Measurements from ENCODE around the gene PTPRK. TPM values are rescaled to one million over a fixed set of nuclear protein-coding genes. Genes with fewer than 3 reads are reported as not detected.
"Not testable (repeated sequence)": the region's sequence is repeated elsewhere in the genome, so short reads cannot be mapped to it uniquely, and the experiment has no call there.

The PTPRK gene
- total and polyA plus RNA-seq, 3 experiments from 2014 or later = 0.74 to 23.0 (median 21.3) TPM

- Mint-ChIP-seq H3K27ac (peak overlapping the region; percentile 88 to 99 (median 94)), H3K36me3 (peaks cover 0 to 4% (median 0%) of the 10 kb centered on the region in 3 donors), H3K9me3 (peaks cover 2 to 11% (median 6%) of the 10 kb centered on the region in 5 donors), H3K4me3 (peak overlapping the region; percentile 18 to 88 (median 73)), H3K27me3 (no peaks in the 10 kb centered on the region), H3K4me1 (peaks cover 57 to 72% (median 67%) of the 10 kb centered on the region in 3 donors)
- DNase-seq = no peak
- POLR2A ChIA-PET = interaction anchor here (0.6 to 2.6 kb wide), 15 partner anchors 9 to 100 kb away, joined by 3 to 18 read pairs (median 4); partner anchors contain the start of gene THEMIS
- H3K9me3 ChIP-seq (ENCODE audit: low read length) = peaks cover 6% of the 10 kb centered on the region
- peaks cover 45% of the 10 kb centered on the region for H3K4me1 ChIP-seq (ENCODE audit: insufficient read depth, low read length)
- H3K36me3 ChIP-seq (ENCODE audit: insufficient read depth, low read length) = no peaks in the 10 kb centered on the region
- CTCF ChIA-PET = interaction anchor here (0.6 to 2.1 kb wide), 10 partner anchors 10 to 80 kb away, joined by 3 to 15 read pairs (median 4); partner anchors contain the start of gene THEMIS
- H3K27me3 ChIP-seq (ENCODE audit: insufficient read depth, low read length, poor library complexity, severe bottlenecking) = no peaks in the 10 kb centered on the region
- peak overlapping the region; percentile 3 for H3K4me3 ChIP-seq (ENCODE audit: low read length)
- H3K27ac ChIP-seq (ENCODE audit: low read depth, low read length) = peak overlapping the region; percentile 38
These were observed 585.4 kb downstream of the PTPRK start for GRCh38 chr6:127934956-127935355.

GRCh38 chr6:127933852-127934840 is 586.3 kb downstream of the PTPRK start:
- Mint-ChIP-seq H3K4me1 (peaks cover 49 to 64% (median 60%) of the 10 kb centered on the region in 3 donors), H3K36me3 (peaks cover 0 to 4% (median 0%) of the 10 kb centered on the region in 3 donors), H3K27me3 (no peaks in the 10 kb centered on the region), H3K9me3 (peaks cover 2 to 11% (median 6%) of the 10 kb centered on the region in 5 donors), H3K27ac (peak overlapping the region; percentile 88 to 99 (median 94)), H3K4me3 (peak overlapping the region; percentile 18 to 88 (median 73))
- ChIA-PET CTCF (interaction anchor here (0.6 to 2.1 kb wide), 11 partner anchors 9 to 79 kb away, joined by 3 to 15 read pairs (median 4); partner anchors contain the start of gene THEMIS), POLR2A (interaction anchor here (0.6 to 2.6 kb wide), 13 partner anchors 10 to 100 kb away, joined by 3 to 18 read pairs (median 3); partner anchors contain the start of gene THEMIS)
- Histone ChIP-seq H3K9me3 (ENCODE audit: low read length) (peaks cover 6% of the 10 kb centered on the region), H3K27me3 (ENCODE audit: insufficient read depth, low read length, poor library complexity, severe bottlenecking) (no peaks in the 10 kb centered on the region), H3K27ac (ENCODE audit: low read depth, low read length) (peak overlapping the region; percentile 38), H3K36me3 (ENCODE audit: insufficient read depth, low read length) (no peaks in the 10 kb centered on the region), H3K4me1 (ENCODE audit: insufficient read depth, low read length) (peaks cover 41% of the 10 kb centered on the region), H3K4me3 (ENCODE audit: low read length) (peak overlapping the region; percentile 3)
- peak in 3 of 5 donors; percentile 68 to 79 (median 73) for DNase-seq

- ChIA-PET POLR2A (no interaction called here), CTCF (no interaction called here)
- H3K36me3 ChIP-seq (ENCODE audit: insufficient read depth, low read length) = no peaks in the 10 kb centered on the region
- H3K4me1 ChIP-seq (ENCODE audit: insufficient read depth, low read length) = peaks cover 33% of the 10 kb centered on the region
- no peak overlapping the region for H3K4me3 ChIP-seq (ENCODE audit: low read length)
- Mint-ChIP-seq H3K27me3 (no peaks in the 10 kb centered on the region), H3K27ac (peak overlapping the region; percentile 53 to 96 (median 88)), H3K4me1 (peaks cover 40 to 54% (median 50%) of the 10 kb centered on the region in 3 donors), H3K4me3 (peak overlapping the region in 1 of 7 donors; percentile 44), H3K36me3 (peaks cover 0 to 13% (median 0%) of the 10 kb centered on the region in 3 donors), H3K9me3 (peaks cover 6 to 17% (median 10%) of the 10 kb centered on the region in 5 donors)
- H3K27ac ChIP-seq (ENCODE audit: low read depth, low read length) = no peak overlapping the region
- H3K9me3 ChIP-seq (ENCODE audit: low read length) = peaks cover 6% of the 10 kb centered on the region
- H3K27me3 ChIP-seq (ENCODE audit: insufficient read depth, low read length, poor library complexity, severe bottlenecking) = no peaks in the 10 kb centered on the region
- no peak for DNase-seq
These were observed 587.3 kb downstream of the PTPRK start for GRCh38 chr6:127933137-127933536.

GRCh38 chr6:127932708-127933107 is 587.7 kb downstream of the PTPRK start:
- Histone ChIP-seq H3K27me3 (ENCODE audit: insufficient read depth, low read length, poor library complexity, severe bottlenecking) (no peaks in the 10 kb centered on the region), H3K27ac (ENCODE audit: low read depth, low read length) (no peak overlapping the region), H3K4me3 (ENCODE audit: low read length) (no peak overlapping the region), H3K9me3 (ENCODE audit: low read length) (peaks cover 6% of the 10 kb centered on the region), H3K4me1 (ENCODE audit: insufficient read depth, low read length) (peaks cover 29% of the 10 kb centered on the region), H3K36me3 (ENCODE audit: insufficient read depth, low read length) (no peaks in the 10 kb centered on the region)
- peaks cover 0 to 15% (median 0%) of the 10 kb centered on the region in 3 donors for H3K36me3 Mint-ChIP-seq
- peaks cover 7 to 17% (median 10%) of the 10 kb centered on the region in 5 donors for H3K9me3 Mint-ChIP-seq
- ChIA-PET CTCF (no interaction called here), POLR2A (no interaction called here)
- peak overlapping the region in 7 of 8 donors; percentile 53 to 96 (median 86) for H3K27ac Mint-ChIP-seq
- DNase-seq = no peak
- peak overlapping the region in 1 of 7 donors; percentile 44 for H3K4me3 Mint-ChIP-seq
- peaks cover 37 to 50% (median 46%) of the 10 kb centered on the region in 3 donors for H3K4me1 Mint-ChIP-seq
- H3K27me3 Mint-ChIP-seq = no peaks in the 10 kb centered on the region

- Mint-ChIP-seq H3K4me1 (peaks cover 39 to 44% (median 44%) of the 10 kb centered on the region in 3 donors), H3K9me3 (peaks cover 6 to 16% (median 8%) of the 10 kb centered on the region in 5 donors), H3K36me3 (peaks cover 0 to 20% (median 2%) of the 10 kb centered on the region in 3 donors)
- H3K27me3 ChIP-seq (ENCODE audit: insufficient read depth, low read length, poor library complexity, severe bottlenecking); H3K36me3 ChIP-seq (ENCODE audit: insufficient read depth, low read length); H3K27me3 Mint-ChIP-seq; H3K9me3 ChIP-seq (ENCODE audit: low read length); H3K4me3 Mint-ChIP-seq; H3K4me3 ChIP-seq (ENCODE audit: low read length); H3K27ac Mint-ChIP-seq; H3K27ac ChIP-seq (ENCODE audit: low read depth, low read length); DNase-seq: not testable (repeated sequence)
- peaks cover 39% of the 10 kb centered on the region for H3K4me1 ChIP-seq (ENCODE audit: insufficient read depth, low read length)
- POLR2A ChIA-PET = interaction anchor here (0.5 kb wide), 1 partner anchor 320 kb away, joined by 3 read pairs; no protein-coding TSS in a partner anchor
- CTCF ChIA-PET = interaction anchor here (0.7 to 1.6 kb wide), 2 partner anchors 9 to 20 kb away, joined by 3 read pairs; no protein-coding TSS in a partner anchor
These were observed 594.0 kb downstream of the PTPRK start for GRCh38 chr6:127926441-127926840.

GRCh38 chr6:127924440-127924839 is 596.0 kb downstream of the PTPRK start:
- Mint-ChIP-seq H3K4me3 (peak overlapping the region in 2 of 7 donors; percentile 2 to 3), H3K9me3 (peaks cover 6 to 14% (median 8%) of the 10 kb centered on the region in 5 donors), H3K27me3 (no peaks in the 10 kb centered on the region), H3K4me1 (peaks cover 55 to 64% (median 61%) of the 10 kb centered on the region in 3 donors), H3K36me3 (peaks cover 0 to 20% (median 2%) of the 10 kb centered on the region in 3 donors), H3K27ac (peak overlapping the region in 5 of 8 donors; percentile 6 to 43 (median 25))
- Histone ChIP-seq H3K4me1 (ENCODE audit: insufficient read depth, low read length) (peaks cover 59% of the 10 kb centered on the region), H3K9me3 (ENCODE audit: low read length) (no peaks in the 10 kb centered on the region), H3K27me3 (ENCODE audit: insufficient read depth, low read length, poor library complexity, severe bottlenecking) (no peaks in the 10 kb centered on the region), H3K27ac (ENCODE audit: low read depth, low read length) (no peak overlapping the region), H3K4me3 (ENCODE audit: low read length) (no peak overlapping the region), H3K36me3 (ENCODE audit: insufficient read depth, low read length) (no peaks in the 10 kb centered on the region)
- no peak for DNase-seq
- ChIA-PET CTCF (interaction anchor here (1.8 kb wide), 1 partner anchor 10 kb away, joined by 6 read pairs; no protein-coding TSS in a partner anchor), POLR2A (no interaction called here)

GRCh38 chr6:127924031-127924430 is 596.4 kb downstream of the PTPRK start:
- ChIA-PET POLR2A (no interaction called here), CTCF (interaction anchor here (1.8 kb wide), 1 partner anchor 10 kb away, joined by 6 read pairs; no protein-coding TSS in a partner anchor)
- H3K9me3 Mint-ChIP-seq = peaks cover 6 to 14% (median 8%) of the 10 kb centered on the region in 5 donors
- H3K4me1 Mint-ChIP-seq = peaks cover 60 to 68% (median 66%) of the 10 kb centered on the region in 3 donors
- Histone ChIP-seq H3K27ac (ENCODE audit: low read depth, low read length) (no peak overlapping the region), H3K4me3 (ENCODE audit: low read length) (no peak overlapping the region), H3K4me1 (ENCODE audit: insufficient read depth, low read length) (peaks cover 64% of the 10 kb centered on the region), H3K27me3 (ENCODE audit: insufficient read depth, low read length, poor library complexity, severe bottlenecking) (no peaks in the 10 kb centered on the region), H3K36me3 (ENCODE audit: insufficient read depth, low read length) (no peaks in the 10 kb centered on the region), H3K9me3 (ENCODE audit: low read length) (no peaks in the 10 kb centered on the region)
- H3K36me3 Mint-ChIP-seq = peaks cover 0 to 19% (median 2%) of the 10 kb centered on the region in 3 donors
- peak overlapping the region in 2 of 7 donors; percentile 2 to 3 for H3K4me3 Mint-ChIP-seq
- peak overlapping the region in 5 of 8 donors; percentile 6 to 30 (median 18) for H3K27ac Mint-ChIP-seq
- no peak for DNase-seq
- no peaks in the 10 kb centered on the region for H3K27me3 Mint-ChIP-seq

Data from CD8-positive, alpha-beta memory T cell (primary cell).